ENCODE data around the gene NAALADL2. TPM values are rescaled to one million over a fixed set of nuclear protein-coding genes. Genes with fewer than 3 reads are reported as not detected.

NAALADL2 gene
- total RNA-seq, 1 experiment from 2014 or later = 1.9 TPM

- H3K36me3 ChIP-seq (ENCODE audit: low read depth, low read length) = no peaks in the 10 kb centered on the region
- no peaks in the 10 kb centered on the region for H4K20me1 ChIP-seq (ENCODE audit: low read length)
- H3K27me3 ChIP-seq (ENCODE audit: low read length) = no peaks in the 10 kb centered on the region
- no peaks in the 10 kb centered on the region for H3K4me1 ChIP-seq (ENCODE audit: insufficient read depth, low read length)
- H3K9me3 ChIP-seq (ENCODE audit: low read length) = no peaks in the 10 kb centered on the region
- no peak overlapping the region for H3K9ac ChIP-seq (ENCODE audit: low read length)
- ChIA-PET CTCF (no interaction called here), POLR2A (ENCODE audit: unreplicated experiment) (no interaction called here)
- no peak overlapping the region for H3K4me3 ChIP-seq (ENCODE audit: low read length)
- H3F3A ChIP-seq (ENCODE audit: low read length, unreplicated experiment) = no peaks in the 10 kb centered on the region
- DNase-seq (no peak), ATAC-seq (no peak)
- H3K79me2 ChIP-seq (ENCODE audit: low read length) = no peaks in the 10 kb centered on the region
- no peak overlapping the region for H2AFZ ChIP-seq (ENCODE audit: low read length)
- intact Hi-C loops (cut with micrococcal nuclease) = no loop called here
- no TSS peak for BruUV-seq (replicated peaks)
- no peaks in the 10 kb centered on the region for H3K9me2 ChIP-seq (replicated peaks; ENCODE audit: low read length)
- no peak overlapping the region for H3K27ac ChIP-seq (ENCODE audit: low read length)
- no peak for TF ChIP-seq EZH2phosphoT487 (IDR thresholded peaks at IDR 0.05; ENCODE audit: borderline replicate concordance, low read length)
- no peak for TF ChIP-seq EZH2 (IDR thresholded peaks at IDR 0.05; ENCODE audit: low read length, unreplicated experiment)
- TF ChIP-seq CTCF (conservative IDR thresholded peaks at IDR 0.05; ENCODE audit: low read depth, low read length) = no peak
- H3K4me2 ChIP-seq (ENCODE audit: low read length) = no peak overlapping the region
Observed at GRCh38 chr3:175571096-175571495, 712.0 kb downstream of the NAALADL2 start.

GRCh38 chr3:175573226-175573625, 714.1 kb downstream of the NAALADL2 start:
- DNase-seq = no peak
- H3K27ac ChIP-seq (ENCODE audit: low read length) = no peak overlapping the region
- H3K9me2 ChIP-seq (replicated peaks; ENCODE audit: low read length) = no peaks in the 10 kb centered on the region
- H3F3A ChIP-seq (ENCODE audit: low read length, unreplicated experiment) = no peaks in the 10 kb centered on the region
- H3K9ac ChIP-seq (ENCODE audit: low read length) = no peak overlapping the region
- no peaks in the 10 kb centered on the region for H3K79me2 ChIP-seq (ENCODE audit: low read length)
- TF ChIP-seq EZH2phosphoT487 (IDR thresholded peaks at IDR 0.05; ENCODE audit: borderline replicate concordance, low read length) (no peak), EZH2 (IDR thresholded peaks at IDR 0.05; ENCODE audit: low read length, unreplicated experiment) (no peak), CTCF (conservative IDR thresholded peaks at IDR 0.05; ENCODE audit: low read depth, low read length) (no peak)
- no peak overlapping the region for H3K4me3 ChIP-seq (ENCODE audit: low read length)
- ATAC-seq = no peak
- no peaks in the 10 kb centered on the region for H3K27me3 ChIP-seq (ENCODE audit: low read length)
- no TSS peak for BruUV-seq (replicated peaks)
- no peaks in the 10 kb centered on the region for H3K9me3 ChIP-seq (ENCODE audit: low read length)
- H3K4me1 ChIP-seq (ENCODE audit: insufficient read depth, low read length) = no peaks in the 10 kb centered on the region
- ChIA-PET CTCF (no interaction called here), POLR2A (ENCODE audit: unreplicated experiment) (no interaction called here)
- H4K20me1 ChIP-seq (ENCODE audit: low read length) = no peaks in the 10 kb centered on the region
- intact Hi-C loops (cut with micrococcal nuclease) = no loop called here
- H3K4me2 ChIP-seq (ENCODE audit: low read length) = no peak overlapping the region
- no peak overlapping the region for H2AFZ ChIP-seq (ENCODE audit: low read length)
- no peaks in the 10 kb centered on the region for H3K36me3 ChIP-seq (ENCODE audit: low read depth, low read length)

DNA sequence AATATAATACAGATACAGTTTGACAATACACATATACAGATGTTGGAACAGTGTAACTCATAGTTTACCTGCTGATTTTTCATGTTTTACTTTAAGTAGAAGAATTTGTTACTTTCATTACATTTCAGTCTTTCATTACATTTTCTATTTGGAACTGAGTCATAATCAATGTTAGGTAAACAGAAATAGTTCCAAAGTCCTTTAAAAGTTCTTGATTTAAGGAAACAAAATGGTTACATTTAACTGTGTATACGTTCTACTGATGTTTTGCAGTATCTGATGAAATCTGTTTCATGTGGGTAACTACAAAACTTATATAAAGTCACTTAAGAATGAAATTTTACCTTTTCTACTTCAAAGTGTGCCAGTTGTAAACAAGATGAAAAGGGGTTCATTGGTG, 721.2 kb downstream of the NAALADL2 start:
- no peaks in the 10 kb centered on the region for H3K9me3 ChIP-seq (ENCODE audit: low read length)
- no peaks in the 10 kb centered on the region for H3K36me3 ChIP-seq (ENCODE audit: low read depth, low read length)
- H3K27me3 ChIP-seq (ENCODE audit: low read length) = no peaks in the 10 kb centered on the region
- H3K4me3 ChIP-seq (ENCODE audit: low read length) = no peak overlapping the region
- POLR2A ChIA-PET (ENCODE audit: unreplicated experiment) = no interaction called here
- H4K20me1 ChIP-seq (ENCODE audit: low read length) = no peaks in the 10 kb centered on the region
- no peak overlapping the region for H3K9ac ChIP-seq (ENCODE audit: low read length)
- H3K4me2 ChIP-seq (ENCODE audit: low read length) = no peak overlapping the region
- no TSS peak for BruUV-seq (replicated peaks)
- intact Hi-C loops (cut with micrococcal nuclease) = no loop called here
- no peak for DNase-seq
- no peak overlapping the region for H2AFZ ChIP-seq (ENCODE audit: low read length)
- no peak overlapping the region for H3K27ac ChIP-seq (ENCODE audit: low read length)
- H3K79me2 ChIP-seq (ENCODE audit: low read length) = no peaks in the 10 kb centered on the region
- no peak for ATAC-seq
- H3F3A ChIP-seq (ENCODE audit: low read length, unreplicated experiment) = no peaks in the 10 kb centered on the region
- TF ChIP-seq EZH2 (IDR thresholded peaks at IDR 0.05; ENCODE audit: low read length, unreplicated experiment) (no peak), EZH2phosphoT487 (IDR thresholded peaks at IDR 0.05; ENCODE audit: borderline replicate concordance, low read length) (no peak), CTCF (conservative IDR thresholded peaks at IDR 0.05; ENCODE audit: low read depth, low read length) (no peak)
- H3K4me1 ChIP-seq (ENCODE audit: insufficient read depth, low read length) = peaks cover 2% of the 10 kb centered on the region
- no peaks in the 10 kb centered on the region for H3K9me2 ChIP-seq (replicated peaks; ENCODE audit: low read length)
- CTCF ChIA-PET = no interaction called here
